ENCODE measurements around the gene EFNB3. TPM values are rescaled to one million over a fixed set of nuclear protein-coding genes. Genes with fewer than 3 reads are reported as not detected.
A peak's percentile ranks its signal among the peaks of the same experiment; 100 is the strongest.

The EFNB3 gene
- total RNA-seq, 2 experiments from 2014 or later = not detected

DNA sequence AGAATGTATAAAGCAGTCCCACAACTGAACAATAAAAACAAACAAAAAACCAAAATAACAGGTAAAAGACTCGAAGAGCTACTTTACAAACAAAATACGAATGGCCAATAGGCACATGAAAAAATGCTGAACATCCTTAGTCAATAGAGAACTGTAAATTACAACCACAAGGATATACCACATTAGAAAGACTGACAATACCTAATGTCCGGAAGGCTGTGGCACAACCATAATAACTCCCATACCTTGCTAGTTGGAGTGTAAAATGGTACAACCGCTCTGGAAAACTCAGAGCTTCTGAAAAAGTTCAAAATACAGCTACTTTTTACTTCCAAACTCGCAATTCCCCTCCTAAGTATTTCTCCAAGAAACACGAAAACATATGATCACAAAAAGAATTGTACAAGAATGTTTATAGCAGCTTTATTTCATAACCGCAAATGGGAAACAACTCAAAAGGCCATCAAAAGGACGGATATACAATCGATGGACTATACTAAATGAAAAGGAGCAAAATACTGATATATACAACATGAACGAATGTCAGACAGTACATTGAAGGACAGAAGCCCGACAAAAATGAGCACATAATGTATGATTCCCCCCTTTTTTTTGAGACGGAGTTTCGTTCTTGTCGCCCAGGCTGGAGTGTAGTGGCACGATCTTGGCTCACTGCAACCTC is 20.0 kb upstream of the EFNB3 start:
- H3K27ac Mint-ChIP-seq = peak overlapping the region; percentile 100
- TF ChIP-seq, protein P1, sequence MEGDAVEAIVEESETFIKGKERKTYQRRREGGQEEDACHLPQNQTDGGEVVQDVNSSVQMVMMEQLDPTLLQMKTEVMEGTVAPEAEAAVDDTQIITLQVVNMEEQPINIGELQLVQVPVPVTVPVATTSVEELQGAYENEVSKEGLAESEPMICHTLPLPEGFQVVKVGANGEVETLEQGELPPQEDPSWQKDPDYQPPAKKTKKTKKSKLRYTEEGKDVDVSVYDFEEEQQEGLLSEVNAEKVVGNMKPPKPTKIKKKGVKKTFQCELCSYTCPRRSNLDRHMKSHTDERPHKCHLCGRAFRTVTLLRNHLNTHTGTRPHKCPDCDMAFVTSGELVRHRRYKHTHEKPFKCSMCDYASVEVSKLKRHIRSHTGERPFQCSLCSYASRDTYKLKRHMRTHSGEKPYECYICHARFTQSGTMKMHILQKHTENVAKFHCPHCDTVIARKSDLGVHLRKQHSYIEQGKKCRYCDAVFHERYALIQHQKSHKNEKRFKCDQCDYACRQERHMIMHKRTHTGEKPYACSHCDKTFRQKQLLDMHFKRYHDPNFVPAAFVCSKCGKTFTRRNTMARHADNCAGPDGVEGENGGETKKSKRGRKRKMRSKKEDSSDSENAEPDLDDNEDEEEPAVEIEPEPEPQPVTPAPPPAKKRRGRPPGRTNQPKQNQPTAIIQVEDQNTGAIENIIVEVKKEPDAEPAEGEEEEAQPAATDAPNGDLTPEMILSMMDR (IDR thresholded peaks at IDR 0.05) = no peak

DNA sequence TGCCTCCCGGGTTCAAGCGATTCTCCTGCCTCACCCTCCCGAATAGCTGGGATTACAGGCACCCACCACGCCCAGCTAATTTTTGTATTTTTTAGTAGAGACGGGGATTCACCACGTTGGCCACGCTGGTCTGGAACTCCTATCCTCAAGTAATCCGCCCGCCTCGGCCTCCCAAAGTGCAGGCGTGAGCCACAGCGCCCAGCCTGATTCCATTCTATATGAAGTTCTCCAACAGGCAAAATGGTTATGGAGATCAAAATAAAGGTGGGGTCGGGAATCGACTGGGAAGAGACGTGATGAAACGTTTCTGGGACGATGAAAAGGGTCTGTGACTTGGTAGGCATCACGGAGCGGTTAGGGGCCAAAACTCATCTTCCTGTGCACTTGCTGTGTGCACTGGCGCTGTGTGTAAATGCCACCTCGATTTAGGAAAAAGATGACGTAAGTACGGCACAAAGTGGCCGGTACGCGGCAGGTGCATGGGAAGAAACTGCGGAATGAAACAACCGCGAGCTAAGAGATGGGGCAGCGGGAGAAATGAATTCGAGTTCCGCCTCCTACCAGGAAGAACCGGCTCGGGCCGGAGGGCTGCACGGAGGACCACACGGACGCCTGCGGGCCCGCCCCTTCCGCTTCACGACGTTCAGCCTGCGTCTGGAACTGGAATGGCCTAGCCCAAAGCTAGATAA is 19.3 kb upstream of the EFNB3 start:
- CTCF ChIA-PET = interaction anchor here (0.7 to 4.2 kb wide), 7 partner anchors 13 to 516 kb away, joined by 3 to 29 read pairs (median 4); partner anchors contain the start of gene FXR2
- peak; percentile 80 to 96 (median 88) for DNase-seq
- peaks cover 46% of the 10 kb centered on the region for H3K4me1 Mint-ChIP-seq (ENCODE audit: low read depth)

More for the DNA sequence above, 20.0 kb upstream of the EFNB3 start:
- Mint-ChIP-seq H3K4me3 (peak overlapping the region; percentile 99), H3K36me3 (ENCODE audit: low read depth) (peaks cover 28% of the 10 kb centered on the region), H3K27me3 (peaks cover 7% of the 10 kb centered on the region), H3K4me1 (ENCODE audit: low read depth) (peaks cover 47% of the 10 kb centered on the region), H3K9me3 (no peaks in the 10 kb centered on the region)
- ChIA-PET POLR2A (interaction anchor here (0.7 to 5.6 kb wide), 19 partner anchors 9 to 471 kb away, joined by 3 to 158 read pairs (median 22); partner anchors contain the start of genes ALOXE3, ATP1B2, FXR2 and GPS2), CTCF (interaction anchor here (1.9 to 4.2 kb wide), 2 partner anchors 53 to 70 kb away, joined by 5 to 24 read pairs; partner anchors contain the start of gene FXR2)
- Histone ChIP-seq H3K36me3 (ENCODE audit: insufficient read depth, low read length) (no peaks in the 10 kb centered on the region), H3K9me3 (ENCODE audit: control insufficient read depth in 1 of 2, insufficient read depth in 1 of 2, low read length in 2 of 2) (no peaks in the 10 kb centered on the region), H3K4me1 (ENCODE audit: insufficient read depth, low read length) (peaks cover 40% of the 10 kb centered on the region), H3K4me3 (ENCODE audit: low read length) (peak overlapping the region; percentile 72), H3K27ac (ENCODE audit: low read depth in 1 of 2, low read length in 2 of 2) (peak overlapping the region; percentile 96 to 98), H3K27me3 (ENCODE audit: control insufficient read depth in 1 of 2, insufficient read depth in 2 of 2, low read length in 2 of 2) (no peaks in the 10 kb centered on the region)
- intact Hi-C loops (cut with DNase I, micrococcal nuclease) = loop anchor here (5.0 to 10.0 kb wide), 9 partner anchors 33 to 648 kb away; partner anchors contain the start of genes ATP1B2 (in 1 of the 2), GPS2 (in 1 of the 2), MPDU1 (in 1 of the 2) and SHBG (in 1 of the 2)
- peak in 2 of 14 experiments; percentile 20 to 52 for DNase-seq
- ATAC-seq (ENCODE audit: poor library complexity) = no peak

More for the DNA sequence above, 19.3 kb upstream of the EFNB3 start:
- TF ChIP-seq, protein P1 (IDR thresholded peaks at IDR 0.05) = no peak
- POLR2A ChIA-PET = interaction anchor here (0.6 to 5.6 kb wide), 57 partner anchors 10 to 756 kb away, joined by 3 to 158 read pairs (median 10); partner anchors contain the start of genes ACAP1, ALOXE3, ATP1B2 and CD68
- Histone ChIP-seq H3K4me3 (ENCODE audit: low read length) (peak overlapping the region; percentile 72), H3K4me1 (ENCODE audit: insufficient read depth, low read length) (peaks cover 40% of the 10 kb centered on the region), H3K27ac (ENCODE audit: low read depth in 1 of 2, low read length in 2 of 2) (peak overlapping the region; percentile 96 to 98), H3K27me3 (ENCODE audit: control insufficient read depth in 1 of 2, insufficient read depth in 2 of 2, low read length in 2 of 2) (no peaks in the 10 kb centered on the region), H3K36me3 (ENCODE audit: insufficient read depth, low read length) (no peaks in the 10 kb centered on the region), H3K9me3 (ENCODE audit: control insufficient read depth in 1 of 2, insufficient read depth in 1 of 2, low read length in 2 of 2) (no peaks in the 10 kb centered on the region)
- peak overlapping the region; percentile 99 for H3K4me3 Mint-ChIP-seq
- ATAC-seq (ENCODE audit: poor library complexity) = peak; percentile 48
- H3K9me3 Mint-ChIP-seq = no peaks in the 10 kb centered on the region
- peaks cover 33% of the 10 kb centered on the region for H3K36me3 Mint-ChIP-seq (ENCODE audit: low read depth)
- H3K27me3 Mint-ChIP-seq = peaks cover 7% of the 10 kb centered on the region
- intact Hi-C loops (cut with DNase I, micrococcal nuclease) = loop anchor here (1.0 to 10.0 kb wide), 15 partner anchors 33 to 648 kb away; partner anchors contain the start of genes ATP1B2 (in 1 of the 2), ELP5 (in 1 of the 2), FXR2 (in 1 of the 2) and GPS2 (in 1 of the 2)
- H3K27ac Mint-ChIP-seq = peak overlapping the region; percentile 100
